22Rv1 (cell line): Measurements from ENCODE around the gene RABGAP1L.

ENCODE experiments used
- H3K27ac ChIP-seq: fragments of 450-650 bp; 2 replicates; pipeline ENCODE4 v1.5.1; 2017
- CTCF ChIP-seq: fragments of 450-650 bp; IDR thresholded peaks from 2 replicates; pipeline ENCODE4 v1.5.1; 2017; ENCODE audit warnings: mild to moderate bottlenecking
- ZFX ChIP-seq: fragments of 450-650 bp; IDR thresholded peaks from 2 replicates; pipeline ENCODE4 v1.6.1; 2017; ENCODE audit warnings: antibody characterized with exemption, borderline replicate concordance

RABGAP1L gene

GRCh38 chr1:174949645-174950044 lies 790.3 kb downstream of the RABGAP1L start:
- H3K27ac ChIP-seq = no peak overlapping the region
- TF ChIP-seq CTCF (no peak), ZFX (no peak)

- TF ChIP-seq CTCF = no peak
- TF ChIP-seq ZFX = no peak
- H3K27ac ChIP-seq = no peak overlapping the region
Observed at GRCh38 chr1:174953285-174954072, 794.2 kb downstream of the RABGAP1L start.

GRCh38 chr1:174954073-174954460 lies 794.7 kb downstream of the RABGAP1L start:
- no peak overlapping the region for H3K27ac ChIP-seq
- no peak for TF ChIP-seq CTCF
- TF ChIP-seq ZFX = no peak

- no peak overlapping the region for H3K27ac ChIP-seq
- no peak for TF ChIP-seq ZFX
- TF ChIP-seq CTCF = no peak
Observed at GRCh38 chr1:174954671-174955669, 795.6 kb downstream of the RABGAP1L start.

GRCh38 chr1:174956086-174956485 lies 796.8 kb downstream of the RABGAP1L start:
- TF ChIP-seq CTCF (no peak), ZFX (no peak)
- no peak overlapping the region for H3K27ac ChIP-seq

GRCh38 chr1:174956976-174957375 lies 797.7 kb downstream of the RABGAP1L start:
- TF ChIP-seq ZFX = no peak
- TF ChIP-seq CTCF = no peak
- H3K27ac ChIP-seq = no peak overlapping the region
